GM21529 (cell line): ENCODE measurements around the gene MICALL2.

Experiments
- ATAC-seq: cut with Tn5 transposase; IDR thresholded peaks from one replicate; pipeline ENCODE4 v1.9.1; 2021; ENCODE audit not compliant: unreplicated experiment

Gene MICALL2

GRCh38 chr7:1493571-1493970 is 34.3 kb upstream of the MICALL2 start:
- no peak for ATAC-seq

DNA sequence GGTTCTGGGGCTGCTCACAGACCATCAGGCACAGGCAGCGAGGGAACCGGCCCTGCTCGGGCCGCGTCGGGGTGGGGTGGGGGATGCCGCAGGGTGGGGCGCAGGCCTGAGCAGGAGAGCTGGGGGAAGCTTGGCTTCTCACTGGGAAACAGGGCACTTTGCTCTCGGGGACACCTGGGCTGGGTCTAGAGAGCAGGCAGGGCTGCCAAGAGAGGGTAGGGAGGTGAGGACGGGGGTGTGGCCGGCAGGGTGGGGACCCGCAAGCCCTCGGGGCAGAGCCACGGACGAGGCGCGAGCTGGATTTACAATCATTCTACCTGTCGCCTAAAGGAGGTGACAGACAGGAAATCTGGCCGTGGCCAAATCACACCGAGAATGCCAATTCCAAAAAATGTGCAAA is 33.9 kb upstream of the MICALL2 start:
- no peak for ATAC-seq

- ATAC-seq = no peak
Observed at GRCh38 chr7:1492640-1493039, 33.4 kb upstream of the MICALL2 start.

GRCh38 chr7:1492221-1492620 is 33.0 kb upstream of the MICALL2 start:
- no peak for ATAC-seq

DNA sequence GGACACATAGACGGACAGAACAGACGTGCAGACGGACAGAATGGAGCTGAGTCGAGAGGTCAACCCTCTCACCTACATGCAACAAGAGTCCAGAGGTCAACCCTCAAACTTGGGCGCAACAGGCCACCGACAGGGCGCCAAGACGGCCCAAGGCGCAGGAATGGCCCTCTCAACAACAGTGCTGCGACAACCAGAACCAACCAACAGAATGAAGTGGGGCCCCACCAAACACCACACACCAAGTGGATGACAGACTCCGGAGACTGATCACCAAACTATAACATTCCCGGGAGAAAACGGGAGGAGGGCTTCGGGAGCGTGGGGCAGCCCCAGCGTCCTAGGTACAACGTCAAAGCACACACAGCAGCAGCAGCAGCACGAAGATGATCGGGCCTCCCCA is 31.6 kb upstream of the MICALL2 start:
- no peak for ATAC-seq

GRCh38 chr7:1489336-1489735 is 30.1 kb upstream of the MICALL2 start:
- ATAC-seq = no peak

GRCh38 chr7:1488016-1488415 is 28.7 kb upstream of the MICALL2 start:
- no peak for ATAC-seq

DNA sequence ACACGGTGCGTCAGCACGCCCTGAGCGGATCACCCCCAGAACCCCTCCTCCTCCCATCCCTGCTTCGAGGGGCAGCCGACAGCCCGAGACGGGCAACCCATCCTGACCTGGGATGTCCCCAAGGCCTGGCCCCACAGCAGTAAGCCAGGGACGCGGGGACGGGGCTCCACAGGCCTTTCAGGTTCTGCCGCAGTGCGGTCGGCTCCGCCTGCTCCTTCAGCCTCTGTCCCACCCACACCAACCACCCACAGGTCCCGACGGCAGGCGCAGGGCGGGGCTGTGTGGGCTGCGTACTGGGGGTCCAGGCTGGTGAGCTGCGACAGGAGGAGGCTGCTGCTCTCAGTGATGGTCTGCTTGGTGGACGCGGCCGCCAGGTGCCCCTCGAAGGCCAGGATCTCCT is 28.2 kb upstream of the MICALL2 start:
- ATAC-seq = no peak

DNA sequence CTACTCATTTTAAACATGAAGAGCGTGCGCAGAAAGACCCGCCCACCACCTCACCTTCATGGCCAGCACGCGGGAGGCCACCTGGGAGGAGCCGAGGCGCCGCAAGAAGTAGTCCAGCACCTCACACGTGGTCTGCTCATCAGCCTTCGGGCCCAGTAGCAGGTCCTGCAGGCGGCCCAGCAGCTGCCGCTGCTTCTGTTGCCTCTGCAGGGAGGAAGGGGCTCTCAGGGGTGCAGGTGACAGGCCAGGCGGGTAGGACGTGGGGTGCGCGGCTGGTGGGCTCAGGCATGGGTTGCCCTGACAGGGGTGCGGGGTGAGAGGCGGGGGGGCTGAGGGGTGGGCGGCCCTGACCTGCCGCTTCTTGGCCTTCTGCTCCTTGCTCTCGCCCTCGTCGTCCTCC is 27.3 kb upstream of the MICALL2 start:
- ATAC-seq = no peak

DNA sequence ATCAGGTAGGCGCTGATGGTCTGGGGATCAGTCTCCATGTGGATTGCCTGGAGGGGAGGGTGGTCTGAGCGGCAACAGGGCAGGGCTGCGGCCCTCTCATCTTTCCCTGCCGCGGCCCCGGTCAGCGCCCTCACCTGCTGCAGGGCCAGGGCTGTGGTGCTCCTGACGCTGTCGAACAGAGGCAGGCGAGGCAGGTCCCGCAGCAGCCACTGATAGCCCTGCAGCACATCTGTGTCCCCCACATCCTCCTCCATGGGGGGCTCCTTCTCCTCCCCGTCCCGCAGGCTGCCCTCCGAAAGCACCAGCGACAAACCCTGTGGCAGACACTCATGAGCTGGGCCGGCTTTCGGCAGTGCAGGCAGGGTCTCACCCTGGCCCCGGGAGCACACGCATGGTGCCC is 25.9 kb upstream of the MICALL2 start:
- ATAC-seq = no peak

DNA sequence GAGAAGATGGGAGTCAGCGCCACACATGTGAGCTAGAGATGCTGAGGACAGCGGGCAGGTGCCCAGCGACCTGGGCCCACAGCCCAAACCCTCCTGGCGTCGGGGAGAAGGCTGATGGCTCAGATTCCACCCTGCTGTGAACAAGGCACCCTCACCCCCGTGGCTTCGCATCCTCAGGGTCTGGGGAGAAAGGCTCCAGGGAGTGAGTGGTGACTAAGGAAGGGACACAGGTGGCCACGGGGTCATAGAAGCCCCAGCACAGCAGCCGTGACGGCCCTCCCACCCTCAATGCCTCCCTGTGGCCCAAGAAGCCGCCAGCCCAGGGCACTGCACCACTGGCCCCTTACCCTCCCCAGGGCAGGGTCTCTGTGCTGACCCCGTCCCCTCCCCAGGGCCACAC is 25.3 kb upstream of the MICALL2 start:
- no peak for ATAC-seq

DNA sequence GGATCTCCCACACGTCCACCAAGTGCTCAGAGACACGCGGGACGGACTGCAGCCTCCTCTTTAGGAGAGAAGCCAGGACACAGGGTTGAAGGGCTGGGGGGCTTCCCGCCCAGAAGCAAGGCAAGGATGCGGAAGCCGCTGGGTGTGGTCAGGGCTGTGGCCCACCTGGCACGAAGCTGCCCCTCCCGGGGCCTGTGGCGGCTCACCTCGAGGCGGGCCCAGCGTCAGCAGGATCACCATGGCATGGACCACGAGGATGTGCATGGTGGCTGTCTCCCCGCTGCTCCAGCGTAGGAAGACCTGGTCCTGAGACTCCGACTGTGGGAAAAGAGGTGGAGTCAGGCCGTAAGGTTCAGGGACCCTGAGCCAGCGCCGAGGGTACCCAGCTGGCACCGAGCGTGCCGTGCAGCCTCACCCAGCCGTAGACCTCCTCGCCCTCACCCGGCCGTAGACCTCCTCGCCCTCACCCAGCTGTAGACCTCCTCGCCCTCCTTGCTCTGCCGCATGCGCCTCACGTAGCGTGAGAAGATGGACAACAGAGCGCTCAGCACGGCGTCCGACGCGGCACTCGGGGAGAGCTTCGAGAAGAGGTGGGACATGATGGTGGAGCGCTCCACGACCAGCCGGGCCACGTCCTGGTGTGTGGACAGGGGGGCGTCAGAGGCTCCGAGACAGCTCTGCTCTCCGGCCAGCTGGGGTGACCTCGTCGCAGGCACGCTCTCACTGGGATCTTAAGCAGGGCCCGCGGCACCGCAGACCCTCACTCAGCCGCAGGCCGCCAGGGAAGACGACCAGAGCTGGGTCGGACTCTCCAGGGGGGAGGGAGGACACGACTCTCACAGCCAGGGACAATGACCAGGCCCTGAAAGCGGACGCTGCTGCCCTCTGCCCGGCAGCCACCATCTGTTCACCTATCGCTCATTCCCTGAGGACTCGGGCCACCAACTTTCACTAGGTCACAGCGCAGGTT is 24.6 kb upstream of the MICALL2 start:
- no peak for ATAC-seq

DNA sequence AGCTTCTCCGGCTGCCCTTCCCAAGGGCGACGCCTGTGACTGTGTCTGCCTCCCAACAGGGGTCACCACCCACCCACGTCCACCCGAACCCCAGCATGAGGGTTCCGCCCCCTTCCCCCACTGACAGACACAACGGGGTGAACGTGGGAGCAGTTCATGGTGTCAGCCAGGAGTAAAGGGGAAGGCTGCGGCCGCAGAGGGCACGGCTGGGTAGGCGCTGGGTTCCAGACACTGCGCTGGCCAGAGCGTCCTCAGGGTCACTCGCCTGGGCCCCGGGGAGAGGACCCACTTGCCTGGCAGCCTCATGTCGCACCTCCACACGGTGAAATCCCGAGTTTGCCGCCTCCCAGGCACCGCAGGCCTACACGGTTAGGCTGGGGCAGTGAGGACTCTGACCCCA is 23.8 kb upstream of the MICALL2 start:
- no peak for ATAC-seq

DNA sequence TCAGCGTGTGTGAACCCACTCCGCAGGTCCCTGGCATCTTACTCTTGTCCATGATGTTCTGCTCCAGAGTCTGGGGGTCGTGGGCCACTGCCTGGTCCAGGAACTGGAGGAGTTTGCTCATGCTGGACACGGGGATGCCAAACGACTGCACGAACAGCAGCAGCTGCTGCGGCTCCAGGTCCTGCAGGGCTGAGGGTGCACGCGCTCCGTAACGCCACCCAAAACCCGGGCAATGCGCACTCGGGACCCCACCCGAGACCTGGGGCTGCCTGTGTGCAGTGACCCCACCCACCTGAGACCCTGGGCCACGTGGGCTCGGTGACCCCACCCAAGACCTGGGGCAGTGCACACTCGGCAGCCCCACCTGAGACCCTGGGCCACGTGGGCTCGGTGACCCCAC is 22.0 kb upstream of the MICALL2 start:
- ATAC-seq = no peak

GRCh38 chr7:1480670-1481069 is 21.4 kb upstream of the MICALL2 start:
- ATAC-seq = no peak

GRCh38 chr7:1479287-1479686 is 20.0 kb upstream of the MICALL2 start:
- no peak for ATAC-seq

GRCh38 chr7:1478480-1478879 is 19.2 kb upstream of the MICALL2 start:
- no peak for ATAC-seq

DNA sequence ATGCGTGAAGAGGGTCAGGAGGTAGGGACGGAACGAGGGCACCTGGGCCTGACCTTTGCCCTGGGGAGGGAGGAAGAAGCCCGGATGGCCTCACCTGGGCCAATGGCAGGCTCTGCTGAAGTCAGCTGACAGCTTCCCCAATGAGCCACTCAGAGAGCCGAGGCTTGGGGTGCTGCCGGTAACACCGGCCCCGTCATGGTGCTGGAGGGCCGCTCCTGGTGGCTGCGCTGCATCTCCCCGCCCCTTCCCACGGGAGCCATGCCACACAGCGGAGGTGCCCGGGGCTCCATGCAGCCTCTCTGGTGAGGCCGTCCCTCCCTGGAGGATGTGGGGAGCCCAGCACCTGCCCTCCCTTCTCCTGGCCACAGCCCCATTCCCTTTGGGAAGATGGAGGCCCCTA is 17.6 kb upstream of the MICALL2 start:
- no peak for ATAC-seq

DNA sequence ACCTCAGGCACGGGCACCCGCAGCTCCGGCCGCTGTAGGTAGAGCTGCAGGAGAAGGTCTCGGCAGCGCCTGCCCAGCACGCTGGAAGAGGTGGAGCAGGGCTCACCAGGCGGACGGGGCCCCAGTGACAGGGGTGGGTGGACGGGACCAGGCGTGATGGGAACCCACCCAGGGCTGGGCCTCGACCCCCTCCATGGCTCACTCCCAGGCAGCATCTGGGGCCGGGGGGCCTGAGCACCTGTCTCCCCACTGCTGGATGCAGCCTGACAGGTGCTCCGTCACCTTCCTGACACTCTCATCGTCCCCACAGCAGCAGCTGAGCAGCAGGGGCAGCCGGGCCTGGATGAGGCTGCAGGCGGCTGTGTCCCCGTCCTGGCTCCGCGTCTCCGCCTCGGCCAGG is 16.7 kb upstream of the MICALL2 start:
- no peak for ATAC-seq

DNA sequence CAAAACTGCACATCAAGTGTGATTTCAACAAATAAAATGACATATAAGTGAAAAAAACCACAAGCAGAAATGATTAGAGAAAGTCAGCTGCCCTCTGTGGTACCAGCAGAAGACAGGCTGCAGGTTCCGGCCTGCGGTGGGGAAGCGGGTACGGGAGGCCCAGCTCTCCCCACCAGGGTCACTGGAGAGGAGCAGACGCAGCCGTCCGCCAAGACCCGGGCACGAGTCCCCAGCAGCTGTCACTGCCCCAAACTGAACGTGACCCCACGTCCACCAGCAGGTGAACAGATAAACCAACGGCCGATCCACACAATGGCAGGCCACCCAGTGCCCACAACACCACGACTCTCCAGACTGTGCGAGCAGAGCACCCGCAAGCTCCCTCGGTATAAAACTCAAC is 16.1 kb upstream of the MICALL2 start:
- ATAC-seq = no peak

GRCh38 chr7:1474736-1475135 is 15.5 kb upstream of the MICALL2 start:
- no peak for ATAC-seq

- ATAC-seq = peak; percentile 57
Observed at GRCh38 chr7:1473864-1474512, 14.7 kb upstream of the MICALL2 start.
